H9 (cell line): ENCODE data around the gene NKAIN2. TPM values are rescaled to one million over a fixed set of nuclear protein-coding genes. Genes with fewer than 3 reads are reported as not detected.

Experiments
- DNase-seq: peaks from one replicate; pipeline ENCODE4 v3.0.0-alpha.2; 2017
- H2AFZ ChIP-seq: one replicate; pipeline ENCODE4 v1.6.1; 2013; ENCODE audit warnings: mild to moderate bottlenecking, low read length, control low read depth, moderate library complexity
- H2AK5ac ChIP-seq: 2 replicates; pipeline ENCODE4 v1.6.1; 2013; ENCODE audit warnings: low read length, control low read depth, mixed read lengths; ENCODE audit not compliant: insufficient read length
- H2BK120ac ChIP-seq: one replicate; pipeline ENCODE4 v1.6.1; 2013; ENCODE audit warnings: low read depth, mild to moderate bottlenecking, low read length, control low read depth, inconsistent platforms; ENCODE audit not compliant: poor library complexity, severe bottlenecking
- H2BK12ac ChIP-seq: 2 replicates; pipeline ENCODE4 v1.6.1; 2013; ENCODE audit warnings: low read length, control low read depth, mixed read lengths, low read depth; ENCODE audit not compliant: insufficient read length
- H2BK15ac ChIP-seq: 2 replicates; pipeline ENCODE4 v1.6.1; 2013; ENCODE audit warnings: low read depth, low read length, control low read depth
- H2BK20ac ChIP-seq: one replicate; pipeline ENCODE4 v1.6.1; 2013; ENCODE audit warnings: low read depth, mild to moderate bottlenecking, low read length, control low read depth, inconsistent platforms; ENCODE audit not compliant: poor library complexity, severe bottlenecking
- H2BK5ac ChIP-seq: 2 replicates; pipeline ENCODE4 v1.6.1; 2013; ENCODE audit warnings: low read length, control low read depth, mixed read lengths; ENCODE audit not compliant: insufficient read length
- H3K14ac ChIP-seq: 2 replicates; pipeline ENCODE4 v1.6.1; 2013; ENCODE audit warnings: low read length, control low read depth; ENCODE audit not compliant: insufficient read depth
- H3K18ac ChIP-seq: 2 replicates; pipeline ENCODE4 v1.6.1; 2013; ENCODE audit warnings: low read depth, mild to moderate bottlenecking, mixed read lengths, low read length, control low read depth; ENCODE audit not compliant: insufficient read length
- H3K23ac ChIP-seq: 2 replicates; pipeline ENCODE4 v1.6.1; 2013; ENCODE audit warnings: low read length, control low read depth, mixed read lengths, low read depth; ENCODE audit not compliant: insufficient read length
- H3K23me2 ChIP-seq: 2 replicates; pipeline ENCODE4 v1.6.1; 2013; ENCODE audit warnings: low read depth, mild to moderate bottlenecking, mixed read lengths, low read length, control low read depth; ENCODE audit not compliant: insufficient read length, poor library complexity, severe bottlenecking
- H3K27ac ChIP-seq: 2 replicates; pipeline ENCODE4 v1.5.1; 2013; ENCODE audit warnings: low read length, control low read depth, mixed read lengths, low read depth; ENCODE audit not compliant: insufficient read length
- H3K27me3 ChIP-seq: 2 replicates; pipeline ENCODE4 v1.6.1; 2013; ENCODE audit warnings: low read length, control low read depth, inconsistent platforms; ENCODE audit not compliant: insufficient read depth
- H3K4ac ChIP-seq: 2 replicates; pipeline ENCODE4 v1.6.1; 2013; ENCODE audit warnings: low read depth, mild to moderate bottlenecking, control low read depth, inconsistent platforms, low read length, moderate library complexity
- H3K4me1 ChIP-seq: 2 replicates; pipeline ENCODE4 v1.6.1; 2013; ENCODE audit warnings: low read length, control low read depth, inconsistent platforms; ENCODE audit not compliant: insufficient read depth
- H3K4me2 ChIP-seq: 2 replicates; pipeline ENCODE4 v1.6.1; 2013; ENCODE audit warnings: low read length, control low read depth, mixed read lengths; ENCODE audit not compliant: insufficient read length, insufficient read depth
- H3K56ac ChIP-seq: 2 replicates; pipeline ENCODE4 v1.6.1; 2013; ENCODE audit warnings: low read depth, mild to moderate bottlenecking, mixed read lengths, low read length, control low read depth; ENCODE audit not compliant: insufficient read length
- H3K79me1 ChIP-seq: 2 replicates; pipeline ENCODE4 v1.6.1; 2013; ENCODE audit warnings: low read depth, mild to moderate bottlenecking, moderate library complexity, low read length, control low read depth, inconsistent platforms; ENCODE audit not compliant: insufficient read depth, poor library complexity, severe bottlenecking
- H3K79me2 ChIP-seq: 2 replicates; pipeline ENCODE4 v1.6.1; 2013; ENCODE audit warnings: low read length, control low read depth, inconsistent platforms; ENCODE audit not compliant: insufficient read depth
- H3K9ac ChIP-seq: 2 replicates; pipeline ENCODE4 v1.6.1; 2013; ENCODE audit warnings: low read length, control low read depth, mixed read lengths; ENCODE audit not compliant: insufficient read length; ENCODE audit errors: extremely low read depth
- H3K9me3 ChIP-seq: one replicate; pipeline ENCODE4 v1.6.1; 2013; ENCODE audit warnings: low read depth, low read length, inconsistent platforms; ENCODE audit not compliant: control insufficient read depth
- H3T11ph ChIP-seq: one replicate; pipeline ENCODE4 v1.6.1; 2013; ENCODE audit warnings: mild to moderate bottlenecking, low read length, control low read depth, inconsistent platforms
- H4K20me1 ChIP-seq: one replicate; pipeline ENCODE4 v1.6.1; 2013; ENCODE audit not compliant: control insufficient read depth, insufficient read length, insufficient read depth
- H4K5ac ChIP-seq: 2 replicates; pipeline ENCODE4 v1.6.1; 2013; ENCODE audit warnings: low read depth, mild to moderate bottlenecking, mixed read lengths, low read length, control low read depth; ENCODE audit not compliant: insufficient read length
- H4K8ac ChIP-seq: replicated peaks from 2 replicates; pipeline ENCODE4 v1.6.1; 2013; ENCODE audit warnings: low read length, control low read depth, mixed read lengths, low read depth; ENCODE audit not compliant: insufficient read length
- H4K91ac ChIP-seq: 2 replicates; pipeline ENCODE4 v1.6.1; 2013; ENCODE audit warnings: low read depth, mild to moderate bottlenecking, moderate library complexity, mixed read lengths, low read length, control low read depth; ENCODE audit not compliant: insufficient read length
- H3K27ac Mint-ChIP-seq, 3 experiments: 2 replicates in 2 of 3; 3 replicates in 1 of 3; pipeline ENCODE4 v1.8.0; 2020 to 2021; ENCODE audit warnings: mixed read lengths in 3 of 3, mild to moderate bottlenecking in 1 of 3, moderate library complexity in 1 of 3
- H3K27me3 Mint-ChIP-seq: 2 replicates; pipeline ENCODE4 v1.8.0; 2021; ENCODE audit warnings: low read depth, mild to moderate bottlenecking, moderate library complexity, mixed read lengths
- H3K36me3 Mint-ChIP-seq, 3 experiments: 2 replicates in 2 of 3; 3 replicates in 1 of 3; pipeline ENCODE4 v1.8.0; 2020 to 2021; ENCODE audit warnings: low read depth in 3 of 3, mixed read lengths in 3 of 3; ENCODE audit not compliant: insufficient read depth in 1 of 3
- H3K4me1 Mint-ChIP-seq, 2 experiments: 2 replicates each; pipeline ENCODE4 v1.8.0; 2020; ENCODE audit warnings: mixed read lengths in 2 of 2
- H3K4me3 Mint-ChIP-seq, 2 experiments: 2 replicates in 1 of 2; 3 replicates in 1 of 2; pipeline ENCODE4 v1.8.0; 2020 to 2021; ENCODE audit warnings: mild to moderate bottlenecking in 2 of 2, mixed read lengths in 2 of 2, moderate library complexity in 1 of 2
- H3K9me3 Mint-ChIP-seq, 2 experiments: 2 replicates in 1 of 2; 3 replicates in 1 of 2; pipeline ENCODE4 v1.8.0; 2020; ENCODE audit warnings: mild to moderate bottlenecking in 2 of 2, mixed read lengths in 2 of 2, moderate library complexity in 1 of 2
- WGBS: extraction: QIAGEN DNeasy Blood & Tissue Kit; methylation state at CpG from one replicate; pipeline ENCODE4 v1.1.7; 2013; ENCODE audit warnings: missing lambda C conversion rate, low lambda C conversion rate, mixed read lengths; ENCODE audit not compliant: insufficient read length; ENCODE audit errors: extremely low coverage; 5-methylcytosine and 5-hydroxymethylcytosine counted together
- total RNA-seq: library from RNA; stranded (reverse); gene quantifications from 2 replicates; pipeline ENCODE4 v1.2.1, GENCODE V29; 2021
- TF ChIP-seq, protein P1 (sequence below): fragments of 200-600 bp; sonication (generic); conservative IDR thresholded peaks from 3 replicates; pipeline ENCODE4 v1.8.0; 2021; ENCODE audit warnings: antibody characterized with exemption, mild to moderate bottlenecking

The NKAIN2 gene
- total RNA-seq, 1 experiment from 2014 or later, result 0.17 TPM

DNA sequence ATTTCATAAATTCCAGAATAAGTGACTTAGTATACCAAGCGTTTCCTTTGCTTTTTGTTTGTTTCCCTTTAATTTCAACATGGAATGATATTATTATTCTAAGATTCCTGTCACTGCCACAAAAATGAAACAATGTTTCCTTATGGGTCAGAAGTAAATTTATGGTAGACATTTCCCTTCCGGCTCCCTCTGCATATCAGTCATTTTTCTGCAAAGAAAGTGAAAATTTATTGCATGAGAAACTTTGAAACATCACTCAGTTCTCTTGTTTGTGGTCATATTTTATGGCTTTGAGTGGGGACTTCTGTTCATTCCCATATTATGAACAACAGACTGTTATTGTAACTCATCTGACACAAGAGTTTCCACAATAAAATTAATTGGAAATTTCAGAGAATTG, 97.8 kb downstream of the NKAIN2 start:
- Histone ChIP-seq H3K27me3 (no peaks in the 10 kb centered on the region), H3K9ac (no peak overlapping the region), H2AK5ac (no peak overlapping the region), H3K56ac (no peak overlapping the region), H3K79me2 (no peaks in the 10 kb centered on the region), H3K4me1 (no peaks in the 10 kb centered on the region), H2BK12ac (no peak overlapping the region), H3K23me2 (no peaks in the 10 kb centered on the region), H3K4ac (no peak overlapping the region), H4K91ac (no peak overlapping the region), H4K5ac (no peak overlapping the region), H3K27ac (no peak overlapping the region), H2BK15ac (no peak overlapping the region), H3K9me3 (no peaks in the 10 kb centered on the region), H3K23ac (no peak overlapping the region), H2BK20ac (no peak overlapping the region), H4K20me1 (no peaks in the 10 kb centered on the region), H3K79me1 (no peaks in the 10 kb centered on the region), H2AFZ (no peak overlapping the region), H4K8ac (no peak overlapping the region), H3K18ac (no peak overlapping the region), H3K4me2 (no peak overlapping the region), H3K14ac (no peak overlapping the region), H2BK5ac (no peak overlapping the region), H3T11ph (no peak overlapping the region), H2BK120ac (no peak overlapping the region)
- Mint-ChIP-seq H3K27me3 (peaks cover 40% of the 10 kb centered on the region), H3K4me3 (no peak overlapping the region), H3K27ac (no peak overlapping the region), H3K36me3 (no peaks in the 10 kb centered on the region), H3K9me3 (no peaks in the 10 kb centered on the region), H3K4me1 (no peaks in the 10 kb centered on the region)
- DNase-seq, result no peak
- TF ChIP-seq, protein P1, sequence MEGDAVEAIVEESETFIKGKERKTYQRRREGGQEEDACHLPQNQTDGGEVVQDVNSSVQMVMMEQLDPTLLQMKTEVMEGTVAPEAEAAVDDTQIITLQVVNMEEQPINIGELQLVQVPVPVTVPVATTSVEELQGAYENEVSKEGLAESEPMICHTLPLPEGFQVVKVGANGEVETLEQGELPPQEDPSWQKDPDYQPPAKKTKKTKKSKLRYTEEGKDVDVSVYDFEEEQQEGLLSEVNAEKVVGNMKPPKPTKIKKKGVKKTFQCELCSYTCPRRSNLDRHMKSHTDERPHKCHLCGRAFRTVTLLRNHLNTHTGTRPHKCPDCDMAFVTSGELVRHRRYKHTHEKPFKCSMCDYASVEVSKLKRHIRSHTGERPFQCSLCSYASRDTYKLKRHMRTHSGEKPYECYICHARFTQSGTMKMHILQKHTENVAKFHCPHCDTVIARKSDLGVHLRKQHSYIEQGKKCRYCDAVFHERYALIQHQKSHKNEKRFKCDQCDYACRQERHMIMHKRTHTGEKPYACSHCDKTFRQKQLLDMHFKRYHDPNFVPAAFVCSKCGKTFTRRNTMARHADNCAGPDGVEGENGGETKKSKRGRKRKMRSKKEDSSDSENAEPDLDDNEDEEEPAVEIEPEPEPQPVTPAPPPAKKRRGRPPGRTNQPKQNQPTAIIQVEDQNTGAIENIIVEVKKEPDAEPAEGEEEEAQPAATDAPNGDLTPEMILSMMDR, result no peak
- WGBS, result no CpG with 5 or more reads among the region's 2 CpGs
